Skin epidermis (tissue), 12 donors: ENCODE results near the gene TRAM2.
A peak's percentile ranks its signal among the peaks of the same experiment; 100 is the strongest.

Source experiments
- H3K27ac ChIP-seq, 21 experiments: fragments of 200-600 bp; sonication (generic) in 11 of 21; one replicate each; pipeline ENCODE4 v1.5.0; 2020; ENCODE audit warnings: mild to moderate bottlenecking in 3 of 21, inconsistent platforms in 2 of 21, moderate library complexity in 2 of 21
- H3K4me3 ChIP-seq, 7 experiments: fragments of 200-600 bp; sonication (generic) in 2 of 7; one replicate each; pipeline ENCODE4 v1.5.0; 2020; ENCODE audit warnings: inconsistent platforms in 2 of 7, mild to moderate bottlenecking in 2 of 7, moderate library complexity in 1 of 7

The TRAM2 gene

GRCh38 chr6:52517502-52518278 lies 59.2 kb downstream of the TRAM2 start:
- peak overlapping the region; percentile 3 to 89 (median 80) for H3K27ac ChIP-seq
- H3K4me3 ChIP-seq = no peak overlapping the region

- Histone ChIP-seq H3K27ac (peak overlapping the region in 3 of 21 experiments; percentile 82 to 86 (median 83)), H3K4me3 (no peak overlapping the region)
Measured at GRCh38 chr6:52516943-52517342, 59.9 kb downstream of the TRAM2 start.

- Histone ChIP-seq H3K4me3 (no peak overlapping the region), H3K27ac (peak overlapping the region in 2 of 21 experiments; percentile 71 to 85)
Measured at GRCh38 chr6:52516269-52516668, 60.6 kb downstream of the TRAM2 start.

DNA sequence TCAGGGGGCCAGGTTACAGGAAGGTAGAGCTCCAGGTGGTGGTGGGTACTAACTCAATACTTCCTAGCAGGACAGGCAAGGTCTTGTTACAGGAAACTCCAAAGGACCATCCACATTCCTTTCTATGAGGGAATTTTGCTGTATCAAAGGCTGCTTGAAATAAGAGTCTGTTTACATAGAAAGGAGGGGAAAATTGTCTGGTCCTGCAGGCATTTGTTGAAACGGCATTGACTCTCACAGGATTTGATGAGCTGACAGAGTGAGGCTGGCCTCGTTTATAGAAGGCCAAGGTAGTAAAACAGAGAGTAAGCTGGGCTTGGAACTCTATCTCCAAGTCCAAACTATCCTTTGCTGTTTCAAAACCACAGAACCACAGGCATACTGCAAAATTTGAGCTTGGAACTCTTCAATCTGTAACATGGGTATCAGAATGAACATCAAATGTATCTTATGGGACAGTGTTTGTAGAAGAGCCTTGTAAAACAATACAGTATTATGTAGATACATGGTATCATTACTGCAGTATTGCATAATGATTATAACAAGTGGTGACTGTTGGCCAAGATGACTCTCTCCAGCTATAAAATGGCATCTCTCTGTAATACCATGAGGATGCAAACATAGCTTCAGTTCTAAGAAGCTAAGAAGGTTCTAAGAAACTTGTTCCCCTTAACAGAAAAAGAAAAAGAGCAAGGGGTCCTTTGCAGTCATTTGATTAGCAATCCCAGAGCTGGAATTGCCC lies 61.5 kb downstream of the TRAM2 start:
- Histone ChIP-seq H3K27ac (peak overlapping the region in 14 of 21 experiments; percentile 4 to 86 (median 52)), H3K4me3 (no peak overlapping the region)

DNA sequence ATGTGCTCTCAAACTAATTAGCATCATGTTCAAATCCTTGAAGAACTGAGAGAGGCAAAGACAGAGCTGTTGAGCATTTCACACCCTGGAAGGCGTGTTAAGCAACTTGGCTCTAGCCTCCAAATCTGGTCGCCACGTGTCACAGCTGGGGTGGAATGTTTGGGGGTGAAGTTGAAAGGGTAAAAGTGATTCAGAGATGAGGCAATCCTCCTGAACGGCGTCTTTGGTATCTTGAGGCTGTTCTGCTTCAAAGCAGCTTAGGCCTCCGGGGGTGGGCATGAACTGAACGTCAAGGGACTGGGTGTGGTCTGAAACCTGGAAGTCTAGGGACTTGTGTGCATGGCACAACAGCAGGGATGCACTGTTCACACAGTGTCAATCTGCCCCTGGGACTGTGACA lies 62.3 kb downstream of the TRAM2 start:
- no peak overlapping the region for H3K4me3 ChIP-seq
- H3K27ac ChIP-seq = peak overlapping the region in 14 of 21 experiments; percentile 13 to 86 (median 56)

- Histone ChIP-seq H3K27ac (peak overlapping the region in 13 of 21 experiments; percentile 13 to 86 (median 60)), H3K4me3 (no peak overlapping the region)
Measured at GRCh38 chr6:52513896-52514295, 63.0 kb downstream of the TRAM2 start.

DNA sequence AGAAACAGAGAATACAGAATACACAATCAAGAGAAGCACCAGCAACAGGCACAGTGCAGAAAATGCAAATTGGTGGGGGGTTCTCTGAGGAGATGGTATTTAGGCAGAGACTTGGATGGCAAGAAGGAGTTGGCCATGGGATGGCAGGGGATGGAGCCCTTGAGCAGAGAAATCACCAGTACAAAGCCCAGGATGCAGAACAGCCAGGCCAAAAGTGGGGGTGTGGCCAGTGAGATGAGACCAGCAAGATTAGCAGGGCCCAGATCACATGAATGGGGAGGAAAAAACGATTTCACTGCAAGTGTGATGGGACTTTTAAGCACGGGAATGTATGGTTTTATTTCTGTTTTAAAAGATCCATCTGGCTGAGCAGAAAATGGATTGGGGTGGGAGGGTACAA lies 63.4 kb downstream of the TRAM2 start:
- Histone ChIP-seq H3K27ac (peak overlapping the region in 9 of 21 experiments; percentile 32 to 86 (median 71)), H3K4me3 (no peak overlapping the region)

- Histone ChIP-seq H3K27ac (peak overlapping the region in 19 of 21 experiments; percentile 27 to 88 (median 58)), H3K4me3 (no peak overlapping the region)
Measured at GRCh38 chr6:52512199-52512598, 64.7 kb downstream of the TRAM2 start.

DNA sequence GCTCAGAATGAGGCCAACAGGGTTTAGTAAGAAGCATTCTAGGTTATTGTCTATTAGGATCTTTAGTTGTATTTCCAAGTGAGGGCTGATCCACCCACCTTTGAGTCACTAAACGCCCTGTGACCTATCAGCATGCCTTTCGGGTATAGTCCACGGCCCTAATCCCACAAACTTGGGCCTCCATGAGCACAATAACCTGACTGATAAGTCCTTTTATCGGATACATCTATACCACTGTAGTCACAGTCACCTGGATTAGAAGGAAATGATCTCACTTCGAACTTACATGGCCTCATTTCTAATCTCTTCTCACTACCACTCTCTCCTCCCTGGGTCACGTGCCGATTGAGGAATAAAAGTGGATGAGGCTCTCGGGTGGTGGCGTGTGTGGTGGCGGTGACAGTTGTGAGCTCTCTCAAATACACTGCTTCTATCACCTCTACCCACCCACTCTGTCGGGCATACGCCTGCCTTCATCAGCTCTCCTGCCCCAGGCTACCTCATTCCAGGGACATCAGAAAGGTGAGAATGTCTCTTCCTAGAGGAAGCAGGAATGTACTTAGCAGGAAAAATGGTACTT lies 65.2 kb downstream of the TRAM2 start:
- Histone ChIP-seq H3K4me3 (no peak overlapping the region), H3K27ac (peak overlapping the region in 20 of 21 experiments; percentile 5 to 88 (median 56))

DNA sequence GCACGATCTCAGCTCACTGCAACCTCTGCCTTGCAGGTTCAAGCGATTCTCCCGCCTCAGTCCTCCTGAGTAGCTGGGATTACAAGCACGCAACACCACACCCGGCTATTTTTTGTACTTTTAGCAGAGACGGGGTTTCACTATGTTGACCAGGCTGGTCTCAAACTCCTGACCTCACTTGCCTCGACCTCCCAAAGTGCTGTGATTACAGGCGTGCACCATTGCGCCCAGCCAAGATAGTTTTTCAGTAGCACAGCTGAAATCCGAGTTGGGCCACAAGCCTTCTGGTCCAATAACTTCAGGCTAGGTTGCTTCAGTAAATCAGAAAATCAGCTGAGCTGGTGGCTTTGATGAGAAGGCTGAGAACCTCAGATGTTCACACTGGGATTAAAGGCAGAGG lies 65.7 kb downstream of the TRAM2 start:
- H3K27ac ChIP-seq = peak overlapping the region in 10 of 21 experiments; percentile 39 to 88 (median 75)
- no peak overlapping the region for H3K4me3 ChIP-seq

GRCh38 chr6:52510213-52510562 lies 66.7 kb downstream of the TRAM2 start:
- Histone ChIP-seq H3K27ac (peak overlapping the region in 1 of 21 experiments; percentile 67), H3K4me3 (no peak overlapping the region)

DNA sequence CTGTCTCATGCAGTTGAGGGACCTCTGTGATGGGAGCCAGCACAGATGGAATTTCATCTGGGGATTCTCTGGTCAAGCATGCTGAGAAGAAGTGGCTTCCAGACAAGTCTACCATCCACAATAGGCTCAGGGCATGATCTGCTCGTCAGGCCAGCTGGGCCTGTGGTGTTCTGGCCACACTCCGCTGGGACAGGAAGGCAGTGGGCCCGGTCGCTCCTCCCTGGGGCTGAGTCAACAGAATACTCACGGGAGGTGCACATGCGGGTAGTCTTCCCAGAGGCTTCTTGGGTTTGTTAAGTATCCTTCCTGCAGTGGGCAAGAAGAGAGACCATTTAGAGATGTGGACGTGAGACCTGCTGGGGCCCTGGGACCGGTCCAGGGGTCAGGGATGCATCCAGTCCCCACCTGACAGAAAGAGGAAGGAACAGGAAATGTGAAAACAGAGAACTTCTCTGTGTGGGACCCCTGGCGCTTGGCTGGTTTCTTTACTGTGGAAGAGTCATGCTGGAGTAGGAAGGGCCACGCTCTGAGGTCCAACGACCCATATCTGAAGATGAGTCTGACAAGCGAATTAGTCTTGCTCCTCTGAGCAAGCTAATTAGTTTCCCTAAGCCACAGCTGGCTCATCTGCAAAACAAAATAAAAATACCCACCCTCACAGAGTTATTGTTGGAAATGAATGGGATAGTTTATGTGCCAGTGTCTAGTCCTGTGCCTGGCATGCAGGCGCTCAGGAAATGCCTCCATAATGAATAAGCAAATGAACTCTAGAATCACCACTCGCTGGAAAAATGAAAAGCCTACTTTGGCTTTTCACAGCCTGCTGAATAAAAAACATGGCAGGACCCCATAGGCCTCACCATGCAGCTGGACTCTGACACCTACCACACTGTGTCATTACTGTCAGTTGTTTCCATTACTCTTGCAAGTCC lies 67.3 kb downstream of the TRAM2 start:
- H3K4me3 ChIP-seq = no peak overlapping the region
- peak overlapping the region in 2 of 21 experiments; percentile 18 to 67 for H3K27ac ChIP-seq

DNA sequence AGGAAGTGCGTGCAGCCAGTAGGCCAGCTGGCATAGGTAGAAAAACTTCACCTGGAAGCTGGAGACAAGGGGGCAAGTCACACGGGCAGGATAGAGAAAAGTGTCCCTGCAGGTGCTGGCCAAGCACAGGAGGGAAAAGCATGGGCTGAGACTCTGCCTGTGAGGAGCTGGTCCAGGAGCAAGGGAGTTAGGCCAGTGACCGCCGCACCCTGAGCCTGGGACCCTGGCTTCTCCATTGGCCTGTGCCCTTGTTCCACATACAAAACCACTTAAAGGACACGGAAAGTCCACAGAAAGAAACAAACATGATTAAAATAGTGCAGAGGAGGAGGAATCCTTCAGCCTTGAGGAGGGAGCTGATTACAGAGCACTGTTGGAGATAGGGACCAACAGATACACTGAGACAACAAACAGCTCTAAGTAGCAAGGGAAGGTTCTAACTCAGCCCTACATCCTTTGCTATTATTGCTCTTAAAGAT lies 68.6 kb downstream of the TRAM2 start:
- Histone ChIP-seq H3K4me3 (no peak overlapping the region), H3K27ac (peak overlapping the region in 3 of 21 experiments; percentile 8 to 67 (median 15))

- H3K4me3 ChIP-seq = no peak overlapping the region
- H3K27ac ChIP-seq = peak overlapping the region in 2 of 21 experiments; percentile 8 to 15
Measured at GRCh38 chr6:52507557-52508260, 69.2 kb downstream of the TRAM2 start.

GRCh38 chr6:52506476-52506875 lies 70.4 kb downstream of the TRAM2 start:
- no peak overlapping the region for H3K27ac ChIP-seq

GRCh38 chr6:52505726-52506409 lies 71.0 kb downstream of the TRAM2 start:
- H3K4me3 ChIP-seq = no peak overlapping the region
- H3K27ac ChIP-seq = peak overlapping the region in 3 of 21 experiments; percentile 70 to 83 (median 77)

More at GRCh38 chr6:52506476-52506875, 70.4 kb downstream of the TRAM2 start:
- H3K4me3 ChIP-seq = no peak overlapping the region

- Histone ChIP-seq H3K27ac (peak overlapping the region in 16 of 21 experiments; percentile 8 to 83 (median 65)), H3K4me3 (no peak overlapping the region)
Measured at GRCh38 chr6:52504782-52505136, 72.1 kb downstream of the TRAM2 start.
